GM03348 (cell line): ENCODE measurements around the gene EDA.
A peak's percentile ranks its signal among the peaks of the same experiment; 100 is the strongest.

Source experiments
- DNase-seq: peaks from one replicate; pipeline ENCODE4 v3.0.0; 2012; ENCODE audit warnings: low spot score

Gene EDA

DNA sequence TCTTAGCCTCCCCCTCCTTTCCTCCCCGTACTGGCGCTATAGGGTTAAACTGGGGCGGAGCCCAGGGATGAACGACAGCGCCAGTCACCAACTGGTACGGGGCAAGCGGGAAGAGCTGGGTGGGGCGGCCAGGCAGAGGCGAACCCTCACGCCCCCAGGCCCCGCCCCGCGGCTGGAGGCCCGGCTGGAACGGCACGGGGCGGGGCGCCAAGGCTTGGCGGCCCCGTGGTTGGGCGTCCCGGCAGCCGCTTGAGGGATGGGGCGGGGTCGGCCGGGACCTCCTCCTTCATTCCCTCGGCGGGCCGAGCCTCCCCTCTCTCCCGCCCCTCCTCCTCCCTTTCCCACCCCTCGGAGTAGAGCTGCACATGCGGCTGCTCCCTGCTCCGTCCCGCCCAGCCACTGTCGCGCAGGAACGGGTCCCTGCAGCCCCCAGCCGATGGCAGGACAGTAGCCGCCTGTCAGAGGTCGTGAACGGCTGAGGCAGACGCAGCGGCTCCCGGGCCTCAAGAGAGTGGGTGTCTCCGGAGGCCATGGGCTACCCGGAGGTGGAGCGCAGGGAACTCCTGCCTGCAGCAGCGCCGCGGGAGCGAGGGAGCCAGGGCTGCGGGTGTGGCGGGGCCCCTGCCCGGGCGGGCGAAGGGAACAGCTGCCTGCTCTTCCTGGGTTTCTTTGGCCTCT, at the start of gene EDA:
Gene EDA, plus strand, starts transcription at position 335 of the 678 bp plus-strand sequence.
- DNase-seq = peak; percentile 88

- DNase-seq = no peak
These were observed 47.1 kb upstream of the EDA start for GRCh38 chrX:69568828-69569227.

DNA sequence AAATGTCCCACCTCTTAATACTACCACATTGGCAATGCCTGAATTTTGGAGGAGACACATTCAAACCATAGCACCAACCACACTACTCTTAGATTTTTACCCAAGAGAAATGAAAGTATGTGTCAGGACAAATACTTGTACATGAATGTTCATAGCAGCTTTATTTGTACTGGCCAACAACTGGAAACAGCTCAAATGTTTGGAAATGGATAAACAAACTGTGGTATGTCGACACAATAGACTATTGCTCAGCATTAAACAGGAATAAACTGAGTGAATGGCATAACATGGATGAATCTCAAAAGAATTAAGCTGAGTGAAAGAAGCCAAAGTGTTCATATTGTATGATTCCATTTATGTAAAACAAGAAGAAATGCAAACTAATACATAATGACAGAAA, 18.5 kb upstream of the EDA start:
- DNase-seq = no peak

DNA sequence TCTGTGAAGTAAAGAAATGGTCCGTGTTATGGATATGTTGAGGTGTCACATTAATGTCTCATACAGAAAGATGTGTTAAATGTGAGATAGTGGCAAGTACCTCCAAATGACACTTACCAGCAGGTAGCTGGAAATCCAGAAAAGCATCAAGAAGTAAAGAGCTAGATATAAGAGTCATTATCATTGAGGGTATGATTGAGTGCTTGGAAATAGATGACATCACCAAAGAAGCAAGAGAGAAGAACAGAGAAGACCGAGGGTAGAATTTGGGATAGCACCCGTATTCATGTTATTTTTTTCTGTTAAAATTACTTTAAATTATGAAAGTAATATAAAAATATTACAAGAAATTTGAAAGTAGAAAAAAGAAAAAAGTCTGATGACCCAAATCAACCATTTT, 15.7 kb upstream of the EDA start:
- DNase-seq = no peak

GRCh38 chrX:69603566-69604194, 12.2 kb upstream of the EDA start:
- DNase-seq = no peak

- DNase-seq = no peak
These were observed 10.4 kb upstream of the EDA start for GRCh38 chrX:69605521-69605920.

DNA sequence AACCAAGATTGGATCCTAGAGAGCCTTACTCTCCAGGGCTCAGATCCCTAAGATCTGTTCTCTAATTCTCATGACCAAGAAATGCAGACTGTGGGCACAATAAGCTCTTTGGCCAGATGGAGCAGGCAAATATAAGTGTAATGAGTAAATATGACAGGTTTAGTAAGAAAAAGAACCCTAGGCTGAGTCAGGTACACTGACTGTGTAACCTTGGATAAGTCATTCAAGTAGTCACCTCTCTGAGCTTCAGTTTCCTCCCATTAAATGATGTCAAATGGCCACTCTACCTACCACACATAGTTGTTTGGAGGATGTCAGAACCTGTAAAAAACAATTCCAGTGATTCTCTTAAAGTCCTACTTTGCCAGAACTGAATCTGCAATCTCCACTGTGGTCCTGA, 8.3 kb upstream of the EDA start:
- no peak for DNase-seq

GRCh38 chrX:69613946-69614345, 2.0 kb upstream of the EDA start:
- DNase-seq = no peak

GRCh38 chrX:69614886-69615285, 1.0 kb upstream of the EDA start:
- DNase-seq = no peak

DNA sequence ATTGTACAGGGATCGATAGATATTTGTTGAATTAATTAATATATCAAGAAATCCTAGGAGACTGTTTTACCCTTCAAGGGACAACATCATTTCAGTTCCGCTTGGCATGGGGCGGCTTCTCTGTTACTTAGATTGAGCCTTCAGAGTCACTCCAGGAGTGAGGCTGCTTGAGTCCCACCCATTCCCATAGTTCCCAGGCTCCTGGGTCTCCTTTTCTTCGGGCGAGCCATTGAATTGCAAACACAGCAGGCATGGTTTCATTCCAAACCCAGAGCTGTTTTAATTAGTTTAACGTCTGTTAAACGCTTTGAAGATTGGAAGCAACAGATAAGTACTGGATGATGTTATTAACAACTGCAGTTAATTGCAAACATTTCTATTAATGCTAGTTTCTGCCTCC, 571 bp upstream of the EDA start:
- DNase-seq = no peak

DNA sequence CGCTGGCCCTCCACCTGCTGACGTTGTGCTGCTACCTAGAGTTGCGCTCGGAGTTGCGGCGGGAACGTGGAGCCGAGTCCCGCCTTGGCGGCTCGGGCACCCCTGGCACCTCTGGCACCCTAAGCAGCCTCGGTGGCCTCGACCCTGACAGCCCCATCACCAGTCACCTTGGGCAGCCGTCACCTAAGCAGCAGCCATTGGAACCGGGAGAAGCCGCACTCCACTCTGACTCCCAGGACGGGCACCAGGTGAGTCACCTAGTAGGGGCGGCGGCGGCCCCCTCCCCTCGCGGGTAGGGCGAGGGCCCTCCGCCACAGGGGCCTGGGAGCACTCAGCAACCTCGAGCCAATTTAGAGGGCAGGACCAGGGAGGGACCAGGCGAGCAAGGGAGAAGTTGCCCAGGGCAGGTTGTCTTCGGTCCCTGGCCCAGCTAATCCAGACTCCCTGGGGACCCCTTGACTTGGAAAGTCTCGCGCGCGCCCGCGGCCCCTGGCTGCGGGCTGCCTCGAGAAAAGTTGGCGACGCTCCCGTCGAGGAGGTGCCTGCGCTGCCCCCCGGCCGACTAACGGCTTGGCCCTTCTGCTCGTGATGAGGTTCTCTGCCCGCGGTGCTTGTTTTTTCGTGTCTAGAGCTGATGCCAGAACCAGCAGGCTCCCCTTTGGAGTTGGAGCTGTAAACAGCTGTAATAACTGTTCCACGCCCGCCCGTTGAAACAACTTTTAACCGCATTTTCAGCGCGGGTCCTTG, 717 bp downstream of the EDA start:
- DNase-seq = peak; percentile 1

GRCh38 chrX:69618803-69619202, 2.9 kb downstream of the EDA start:
- DNase-seq = peak; percentile 15

GRCh38 chrX:69626129-69626528, 10.2 kb downstream of the EDA start:
- DNase-seq = no peak

- DNase-seq = no peak
These were observed 11.8 kb downstream of the EDA start for GRCh38 chrX:69627744-69628143.

DNA sequence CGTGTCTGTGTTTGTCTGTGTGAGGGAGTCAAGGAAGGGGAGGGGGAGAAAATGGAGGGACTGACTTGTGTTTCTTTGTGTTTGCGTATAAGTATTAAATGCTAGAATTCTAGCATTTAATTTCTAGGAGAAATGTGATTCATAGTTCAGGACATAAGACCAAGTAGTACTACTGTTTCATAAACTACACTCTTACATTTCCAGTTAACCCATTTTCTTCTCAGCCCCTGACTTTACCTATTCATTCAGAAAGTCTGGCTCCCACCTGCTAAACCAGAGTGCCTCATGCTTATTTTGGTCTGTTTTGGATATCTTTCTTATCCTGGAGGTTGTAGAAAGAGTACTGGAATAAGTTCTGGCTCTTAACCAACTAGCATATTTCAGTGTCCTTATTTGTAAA, 14.2 kb downstream of the EDA start:
- no peak for DNase-seq

DNA sequence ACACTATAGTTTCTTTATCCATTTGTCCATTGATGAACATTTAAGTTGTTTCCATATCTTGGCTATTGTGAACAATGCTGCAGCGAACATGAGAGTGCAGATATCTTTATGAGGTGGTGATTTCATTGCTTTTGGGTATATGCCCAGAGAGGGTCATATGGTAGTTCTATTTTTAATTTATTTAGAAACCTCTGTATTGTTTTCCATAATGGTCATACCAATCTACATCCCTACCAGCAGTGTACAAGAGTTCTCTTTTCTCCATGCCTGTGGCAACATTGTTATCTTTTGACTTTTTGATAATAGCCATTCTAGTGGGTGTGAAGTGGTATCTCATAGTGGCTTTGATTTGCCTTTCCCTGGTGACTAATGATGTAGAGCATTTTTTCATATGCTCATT, 48.8 kb downstream of the EDA start:
- no peak for DNase-seq

DNA sequence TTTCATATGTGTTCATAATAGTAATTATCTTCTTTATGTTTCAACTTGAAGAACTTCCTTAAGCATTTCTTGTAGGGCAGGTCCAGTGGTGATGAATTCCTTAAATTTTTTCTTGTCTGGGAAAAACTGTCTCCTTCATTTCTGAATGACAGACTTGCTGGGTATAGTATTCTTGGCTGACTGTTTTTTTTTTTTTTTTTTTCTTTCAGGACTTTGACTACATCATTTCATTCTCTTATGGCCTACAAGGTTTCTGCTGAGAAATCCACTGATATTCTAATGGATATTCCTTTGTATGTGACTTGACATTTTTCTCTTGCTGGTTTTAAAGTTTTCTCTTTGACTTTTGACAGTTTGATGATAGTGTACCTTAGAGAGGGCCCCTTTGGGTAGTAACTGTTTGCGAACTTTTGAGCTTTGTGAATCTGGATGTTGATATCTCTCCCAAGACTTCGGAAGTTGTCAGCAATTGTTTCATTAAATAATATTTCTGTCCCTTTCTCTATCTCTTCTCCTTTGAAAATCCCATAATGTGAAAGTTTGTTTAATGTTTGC, 54.2 kb downstream of the EDA start:
- no peak for DNase-seq

- DNase-seq = no peak
These were observed 59.0 kb downstream of the EDA start for GRCh38 chrX:69674891-69675290.

- DNase-seq = no peak
These were observed 89.9 kb downstream of the EDA start for GRCh38 chrX:69705818-69706217.

GRCh38 chrX:69718102-69718501, 102.2 kb downstream of the EDA start:
- no peak for DNase-seq

DNA sequence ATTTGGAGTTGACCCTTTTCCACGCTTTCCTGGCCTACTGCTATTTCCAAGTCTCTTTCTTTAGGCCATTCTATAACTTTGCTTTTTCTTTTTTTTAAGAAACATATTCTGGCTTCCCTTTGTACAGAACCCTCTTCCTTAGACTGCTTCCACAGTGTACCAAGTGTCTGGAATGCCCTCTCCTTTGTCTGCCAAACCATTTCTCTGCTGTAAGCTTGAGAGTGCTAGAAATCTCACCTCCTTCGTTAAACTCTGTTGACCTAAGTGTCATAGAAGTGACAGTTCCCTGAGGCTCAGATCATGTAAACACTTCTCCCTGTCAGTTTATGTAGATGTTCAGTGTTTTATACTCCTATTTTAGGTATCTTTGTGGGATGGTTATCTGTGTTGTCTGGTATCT, 108.4 kb downstream of the EDA start:
- no peak for DNase-seq

GRCh38 chrX:69740317-69740716, 124.4 kb downstream of the EDA start:
- no peak for DNase-seq

DNA sequence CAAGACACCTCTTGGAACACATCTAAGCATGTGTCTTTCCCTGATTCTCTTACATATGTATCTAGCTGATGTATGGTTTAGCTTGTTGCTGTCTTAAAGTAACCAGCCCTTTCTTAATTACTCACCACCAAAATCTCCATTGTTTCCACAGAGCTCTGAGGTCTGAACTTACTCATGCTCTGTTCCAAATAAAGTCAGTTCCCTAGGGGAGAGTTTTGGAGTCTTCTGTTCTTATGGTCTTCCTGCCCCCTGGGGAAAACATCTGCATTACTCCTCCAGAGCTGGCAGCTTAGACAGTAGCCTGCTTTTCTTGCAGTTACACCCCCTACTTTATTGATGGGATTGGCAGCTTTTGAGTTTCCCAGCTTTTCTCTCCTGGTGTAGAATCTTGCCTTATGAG, 125.8 kb downstream of the EDA start:
- DNase-seq = no peak
